PC-3 (cell line): ENCODE results near the gene SOD1.

Experiments used
- CTCF ChIP-seq: fragments of 300-600 bp; sonication (generic); conservative IDR thresholded peaks from 2 replicates; pipeline ENCODE4 v1.5.1; 2017; ENCODE audit warnings: antibody characterized with exemption, low read depth, mild to moderate bottlenecking, low read length
- EZH2 ChIP-seq: fragments of 300-600 bp; sonication (generic); IDR thresholded peaks from one replicate; pipeline ENCODE4 v1.6.1; 2017; ENCODE audit warnings: antibody characterized with exemption, mild to moderate bottlenecking, low read length; ENCODE audit not compliant: unreplicated experiment
- EZH2phosphoT487 ChIP-seq: fragments of 300-600 bp; sonication (generic); IDR thresholded peaks from 2 replicates; pipeline ENCODE4 v1.6.1; 2018; ENCODE audit warnings: mild to moderate bottlenecking, antibody characterized with exemption, low read length, borderline replicate concordance

- TF ChIP-seq CTCF = no peak
- TF ChIP-seq EZH2 = no peak
- TF ChIP-seq EZH2phosphoT487 = no peak
These were observed 25.4 kb downstream of the SOD1 start for GRCh38 chr21:31684918-31685317.
